GM21367 (cell line): ENCODE measurements around the gene REG1B.
"Not testable (repeated sequence)": the region's sequence is repeated elsewhere in the genome, so short reads cannot be mapped to it uniquely, and the experiment has no call there.

Experiments
- ATAC-seq: cut with Tn5 transposase; IDR thresholded peaks from one replicate; pipeline ENCODE4 v1.9.1; 2021; ENCODE audit not compliant: unreplicated experiment

Gene REG1B

DNA sequence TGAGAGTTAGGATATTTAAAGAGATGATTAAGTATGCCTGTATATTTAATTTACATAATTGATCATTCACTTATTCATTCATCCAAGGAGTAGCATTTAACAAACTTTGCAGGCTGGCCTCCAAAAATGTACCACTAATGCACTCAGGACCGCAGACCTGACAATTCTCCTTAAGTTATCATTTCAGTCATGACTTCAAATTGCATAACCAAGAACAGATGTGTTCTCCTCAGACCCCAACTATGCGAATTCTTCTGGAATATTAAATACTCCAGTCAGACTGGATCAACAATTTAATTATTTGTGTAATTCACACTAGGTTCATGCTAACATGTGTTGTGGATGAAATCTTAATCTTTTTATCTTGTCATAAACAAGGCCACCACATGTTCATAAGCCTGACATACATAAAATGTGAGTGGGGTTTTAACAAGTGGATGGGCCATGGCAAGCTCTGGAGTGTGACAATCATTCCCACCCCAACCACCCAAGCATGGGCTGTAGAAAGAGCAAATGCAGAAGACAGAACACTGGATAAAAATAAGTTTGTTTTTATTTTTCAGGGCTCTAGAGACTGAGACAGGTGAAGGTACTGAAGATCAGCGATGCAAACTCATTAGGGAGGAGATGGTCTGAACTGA is 3.2 kb downstream of the REG1B start:
- ATAC-seq: no peak

DNA sequence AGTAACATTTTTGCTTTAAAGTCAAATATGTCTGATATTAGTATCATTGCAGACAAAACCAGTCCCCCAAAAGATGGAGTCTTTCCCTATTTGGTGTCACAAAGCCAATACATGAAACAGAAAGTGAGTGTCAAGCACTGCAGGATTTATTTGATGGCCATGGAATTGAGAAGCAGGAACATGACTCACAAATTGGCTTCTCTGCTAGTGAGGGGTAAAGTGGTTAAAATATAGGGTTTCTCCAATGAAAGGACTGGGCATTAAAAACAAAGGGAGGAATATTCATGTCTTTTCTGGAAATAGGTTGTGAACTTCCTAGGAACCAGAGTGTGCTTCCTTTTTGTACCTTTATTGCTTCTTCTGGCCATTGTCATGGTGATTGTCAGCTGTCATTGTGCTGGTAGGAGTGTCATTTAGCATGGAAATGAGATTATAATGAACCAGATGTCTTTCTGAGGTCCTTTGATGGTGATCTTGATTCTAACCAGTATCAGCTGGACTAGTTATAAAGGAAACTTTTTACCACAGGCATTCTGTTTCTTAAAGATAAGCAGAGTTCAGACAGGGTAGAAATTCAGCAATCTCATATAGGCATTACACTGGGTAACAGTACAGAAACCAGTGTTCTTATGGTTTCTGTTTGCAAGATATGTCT is 4.1 kb downstream of the REG1B start:
- ATAC-seq: no peak

DNA sequence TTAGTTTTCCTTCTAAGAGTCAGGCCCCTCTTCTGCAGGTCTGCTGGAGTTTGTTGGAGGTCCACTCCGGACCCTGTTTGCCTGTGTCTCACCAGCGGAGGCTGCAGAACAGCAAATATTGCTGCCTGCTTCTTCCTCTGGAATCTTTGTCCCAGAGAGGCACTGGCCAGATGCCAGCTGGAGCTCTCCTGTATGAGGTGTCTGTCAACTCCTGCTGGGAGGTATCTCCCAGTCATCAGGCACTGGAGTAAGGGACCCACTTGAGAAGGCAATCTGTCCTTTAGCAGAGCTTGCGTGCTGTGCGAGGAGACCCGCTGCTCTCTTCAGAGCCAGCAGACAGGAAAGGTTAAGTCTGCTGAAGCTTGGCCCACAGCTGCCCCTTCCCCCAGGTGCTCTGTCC is 4.8 kb downstream of the REG1B start:
- no peak for ATAC-seq

DNA sequence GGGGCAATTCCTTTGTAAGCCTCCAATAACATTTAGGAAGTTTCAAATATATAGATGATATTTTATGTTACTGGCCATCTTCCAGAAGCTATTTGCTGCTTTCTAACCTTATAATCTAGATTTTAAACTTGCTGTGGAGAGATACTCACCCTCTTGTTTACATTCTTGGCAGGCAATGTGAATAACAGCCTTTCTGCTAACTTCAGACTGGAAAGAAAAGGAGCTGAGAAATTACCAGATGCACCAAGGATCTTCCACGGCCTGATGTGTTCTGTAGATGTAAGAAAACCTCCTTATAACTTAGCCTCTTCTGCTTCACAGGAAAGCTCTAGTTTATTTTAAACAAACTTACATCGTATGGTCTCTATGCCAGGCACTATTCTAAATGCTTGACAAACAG is 16.7 kb downstream of the REG1B start:
- no peak for ATAC-seq

DNA sequence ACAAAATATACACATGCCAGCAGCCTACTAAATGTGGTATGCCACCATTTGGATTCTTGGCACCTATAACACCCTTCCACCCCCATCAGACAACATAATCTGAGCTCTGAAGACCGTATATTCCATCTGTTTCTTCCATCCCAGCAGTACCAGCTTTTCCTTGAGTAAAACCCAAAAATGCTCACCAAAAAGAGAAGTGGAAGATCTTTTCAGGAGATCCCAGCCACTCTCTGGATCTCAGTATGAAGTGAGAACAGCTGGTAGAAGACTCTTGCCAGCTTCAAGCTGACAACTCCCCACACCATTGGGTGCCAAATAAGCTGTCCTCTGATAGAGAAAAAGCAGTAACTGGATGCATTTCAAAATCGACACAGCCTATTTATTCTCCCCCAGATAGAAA is 22.6 kb downstream of the REG1B start:
- no peak for ATAC-seq

DNA sequence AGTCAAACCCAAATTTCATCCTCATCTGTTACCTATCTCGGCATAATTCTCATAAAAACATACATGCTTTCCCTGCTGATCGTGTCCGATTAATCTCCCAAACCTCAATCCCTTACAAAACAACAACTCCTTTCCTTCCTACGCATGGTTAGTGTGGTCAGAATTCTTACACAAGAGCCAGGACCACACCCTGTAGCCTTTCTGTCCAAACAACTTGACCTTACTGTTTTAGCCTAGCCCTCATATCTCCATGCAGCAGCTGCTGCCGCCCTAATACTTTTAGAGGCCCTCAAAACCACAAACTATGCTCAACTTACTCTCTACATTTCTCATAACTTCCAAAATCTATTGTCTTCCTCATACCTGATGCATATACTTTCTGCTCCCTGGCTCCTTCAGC is 33.0 kb downstream of the REG1B start:
- not testable (repeated sequence) for ATAC-seq

DNA sequence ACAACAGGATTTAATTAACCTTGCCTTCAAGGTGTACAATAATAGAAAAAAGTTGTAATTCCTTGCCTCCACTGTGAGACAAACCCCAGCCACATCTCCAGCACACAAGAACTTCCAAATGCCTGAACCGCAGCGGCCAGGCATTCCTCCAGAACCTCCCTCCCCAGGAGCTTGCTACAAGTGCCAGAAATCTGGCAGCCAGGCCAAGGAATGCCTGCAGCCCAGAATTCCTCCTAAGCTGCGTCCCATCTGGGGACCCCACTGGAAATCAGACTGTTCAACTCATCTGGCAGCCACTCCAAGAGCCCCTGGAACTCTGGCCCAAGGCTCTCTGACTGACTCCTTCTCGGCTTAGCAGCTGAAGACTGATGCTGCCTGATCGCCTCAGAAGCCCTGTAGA is 34.3 kb downstream of the REG1B start:
- not testable (repeated sequence) for ATAC-seq

DNA sequence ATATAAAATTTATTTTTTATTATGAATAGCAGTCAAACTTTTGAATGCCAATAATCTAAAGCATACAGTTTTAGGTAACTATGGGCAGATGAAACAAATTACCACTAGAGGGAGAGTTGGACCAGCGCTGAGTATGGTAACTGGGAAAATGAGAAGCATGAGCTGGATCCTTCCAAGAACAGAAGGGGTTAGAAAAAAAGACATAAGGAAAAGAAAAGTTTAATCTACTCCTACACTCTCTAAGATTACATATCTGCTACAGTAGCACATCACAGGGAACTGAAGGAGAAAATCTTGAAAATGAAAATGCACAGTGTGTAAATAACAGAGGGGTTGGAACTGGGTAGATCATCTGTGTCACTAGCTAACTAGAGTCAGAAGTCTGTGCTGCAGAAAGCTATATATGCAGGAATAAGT is 46.8 kb downstream of the REG1B start:
- ATAC-seq: no peak

DNA sequence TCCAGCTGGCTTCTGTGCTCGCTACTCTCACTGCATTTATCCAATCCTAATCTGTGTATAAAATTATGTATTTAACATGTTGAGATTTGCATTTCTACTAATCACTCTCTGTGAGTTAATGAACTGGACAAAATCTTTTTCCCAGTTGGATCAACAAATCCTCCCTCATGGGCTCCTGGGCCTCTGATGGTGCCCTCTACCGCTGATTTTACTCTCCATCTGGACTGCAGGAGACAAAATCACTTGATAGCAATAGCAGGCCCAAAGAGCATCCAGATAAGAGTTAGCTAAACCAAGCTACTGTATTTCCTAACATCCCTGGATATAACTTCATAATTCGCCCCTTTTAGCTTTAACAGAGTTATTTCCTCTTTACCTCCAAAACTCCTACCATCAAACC is 47.8 kb downstream of the REG1B start:
- ATAC-seq: no peak
